HepG2 (cell line): ENCODE data around the gene IL1R1. TPM values are rescaled to one million over a fixed set of nuclear protein-coding genes. Genes with fewer than 3 reads are reported as not detected.

Source experiments
- ATAC-seq: fragments of 200-7000 bp; cut with Tn5 transposase; 3 replicates; pipeline ENCODE4 v1.9.1; 2020; ENCODE audit warnings: mild to moderate bottlenecking, moderate library complexity
- BruUV-seq: library from RNA; stranded (reverse); fragments of 400-500 nt; replicated peaks from 2 replicates; lab custom pipeline; 2021; lab: Mats Ljungman, UMichigan
- CTCF ChIA-PET: fragments of 300-600 bp; formaldehyde crosslinking; extraction: SDS; loops from one replicate; lab custom pipeline; 2021; ENCODE audit warnings: low total read pairs, inconsistent platforms, low intra/inter-chr PET ratio; lab: Yijun Ruan, JAX
- POLR2A ChIA-PET: fragments of 350-600 bp; sonication (Branson Sonifier 250); formaldehyde crosslinking; loops from one replicate; lab custom pipeline; 2020; ENCODE audit warnings: antibody characterized with exemption, inconsistent platforms; lab: Yijun Ruan, JAX
- DNase-seq: peaks from one replicate; pipeline ENCODE4 v3.0.0-alpha.2; 2015; ENCODE audit warnings: low spot score
- FAIRE-seq: peaks from 3 replicates; lab custom pipeline; 2011; peaks lifted over from hg19 to GRCh38; lab: Jason Lieb, UNC
- H2AFZ ChIP-seq: one replicate; pipeline ENCODE4 v1.6.1; 2011; ENCODE audit warnings: low read length, inconsistent platforms
- H3K27ac ChIP-seq: fragments of 300-600 bp; 3 replicates; pipeline ENCODE4 v1.8.0; 2011; ENCODE audit warnings: mixed run types, mild to moderate bottlenecking, mixed read lengths, low read length, inconsistent platforms; ENCODE audit not compliant: insufficient read depth; ENCODE audit errors: extremely low read length
- H3K27me3 ChIP-seq, 2 experiments: fragments of 200-600 bp in 1 of 2; 2 replicates in 1 of 2; 3 replicates in 1 of 2; pipeline versions ENCODE4 v1.6.0 to v1.8.0; 2011; ENCODE audit warnings: low read length in 2 of 2, mild to moderate bottlenecking in 2 of 2, moderate library complexity in 2 of 2, inconsistent platforms in 1 of 2; ENCODE audit not compliant: insufficient read depth in 2 of 2, control insufficient read depth in 1 of 2
- H3K36me3 ChIP-seq, 2 experiments: fragments of 200-600 bp in 1 of 2; replicated peaks in 1 of 2; 2 replicates in 1 of 2; 3 replicates in 1 of 2; pipeline versions ENCODE4 v1.5.1 to v1.8.0; 2011; ENCODE audit warnings: low read length in 2 of 2, inconsistent platforms in 1 of 2; ENCODE audit not compliant: insufficient read depth in 2 of 2, control insufficient read depth in 1 of 2
- H3K4me1 ChIP-seq: 2 replicates; pipeline ENCODE4 v1.5.1; 2012; ENCODE audit warnings: low read length, inconsistent platforms; ENCODE audit not compliant: insufficient read depth
- H3K4me2 ChIP-seq: 2 replicates; pipeline ENCODE4 v1.6.0; 2011; ENCODE audit warnings: low read depth, low read length, inconsistent platforms
- H3K4me3 ChIP-seq, 3 experiments: fragments of 200-600 bp in 1 of 3; sonication (generic), shearing (Covaris generic) in 1 of 3; replicated peaks in 1 of 3; 2 replicates each; pipeline ENCODE4 v1.5.1; 2011 to 2016; ENCODE audit warnings: low read length in 3 of 3, inconsistent platforms in 2 of 3, low read depth in 2 of 3, mild to moderate bottlenecking in 2 of 3, control low read depth in 1 of 3, mixed read lengths in 1 of 3; ENCODE audit not compliant: insufficient read depth in 1 of 3
- H3K79me2 ChIP-seq: one replicate; pipeline ENCODE4 v1.6.1; 2011; ENCODE audit warnings: low read length, inconsistent platforms; ENCODE audit not compliant: insufficient read depth
- H3K9ac ChIP-seq: 2 replicates; pipeline ENCODE4 v1.6.0; 2011; ENCODE audit warnings: mild to moderate bottlenecking, low read depth, low read length, inconsistent platforms; ENCODE audit not compliant: insufficient read depth
- H3K9me3 ChIP-seq: 2 replicates; pipeline ENCODE4 v1.5.1; 2012; ENCODE audit warnings: mild to moderate bottlenecking, low read length
- H4K20me1 ChIP-seq: 2 replicates; pipeline ENCODE4 v1.6.0; 2011; ENCODE audit warnings: inconsistent platforms, mild to moderate bottlenecking, low read length, moderate library complexity; ENCODE audit not compliant: insufficient read depth
- CSRNP1 ChIP-seq: sonication (generic); formaldehyde crosslinking; IDR thresholded peaks from 2 replicates; pipeline ENCODE4 v1.8.1; 2023; ENCODE audit warnings: mild to moderate bottlenecking, missing genetic modification reagents
- ELF4 ChIP-seq: sonication (generic); formaldehyde crosslinking; IDR thresholded peaks from 2 replicates; pipeline ENCODE4 v1.5.0; 2020; ENCODE audit warnings: missing genetic modification reagents, mild to moderate bottlenecking, moderate library complexity, borderline replicate concordance
- HMG20A ChIP-seq: IDR thresholded peaks from 2 replicates; pipeline ENCODE4 v1.6.1; 2016; ENCODE audit warnings: borderline replicate concordance
- NR0B2 ChIP-seq: sonication (generic); formaldehyde crosslinking; IDR thresholded peaks from 2 replicates; pipeline ENCODE4 v1.4.0; 2020; ENCODE audit warnings: mild to moderate bottlenecking, missing genetic modification reagents
- NR2F1 ChIP-seq, 2 experiments: fragments of 450-650 bp in 1 of 2; formaldehyde crosslinking in 1 of 2; IDR thresholded peaks; 2 replicates each; pipeline versions ENCODE4 v1.5.0 to v1.6.1; 2016 to 2020; ENCODE audit warnings: mild to moderate bottlenecking in 1 of 2, missing compliant biosample characterization in 1 of 2, missing genetic modification reagents in 1 of 2, moderate library complexity in 1 of 2
- RARA ChIP-seq: IDR thresholded peaks from 2 replicates; pipeline ENCODE4 v1.6.1; 2016; ENCODE audit warnings: missing genetic modification reagents, missing compliant biosample characterization
- TEAD3 ChIP-seq: optimal IDR thresholded peaks from 2 replicates; pipeline ENCODE3; 2016; ENCODE audit warnings: borderline replicate concordance
- TERF1 ChIP-seq: sonication (generic); formaldehyde crosslinking; IDR thresholded peaks from 2 replicates; pipeline ENCODE4 v1.8.0; 2022; ENCODE audit warnings: mild to moderate bottlenecking, missing genetic modification reagents, moderate library complexity
- TP53 ChIP-seq: sonication (generic); formaldehyde crosslinking; conservative IDR thresholded peaks from 2 replicates; pipeline ENCODE4 v1.4.0; 2020; ENCODE audit warnings: missing genetic modification reagents
- TSC22D2 ChIP-seq: sonication (generic); formaldehyde crosslinking; IDR thresholded peaks from 2 replicates; pipeline ENCODE4 v1.5.1; 2020; ENCODE audit warnings: missing genetic modification reagents, mild to moderate bottlenecking, borderline replicate concordance
- XBP1 ChIP-seq: sonication (generic); formaldehyde crosslinking; IDR thresholded peaks from 2 replicates; pipeline ENCODE4 v1.5.0; 2020; ENCODE audit warnings: missing genetic modification reagents
- ZHX2 ChIP-seq, 2 experiments: sonication (generic) in 1 of 2; formaldehyde crosslinking in 1 of 2; IDR thresholded peaks; 2 replicates each; pipeline versions ENCODE4 v1.6.1 to v1.9.0; 2014 to 2022; ENCODE audit warnings: antibody characterized with exemption in 1 of 2, borderline replicate concordance in 1 of 2, inconsistent platforms in 1 of 2, low read depth in 1 of 2, missing genetic modification reagents in 1 of 2
- ZNF235 ChIP-seq: sonication (generic); formaldehyde crosslinking; IDR thresholded peaks from 2 replicates; pipeline ENCODE4 v1.8.1; 2023; ENCODE audit warnings: mild to moderate bottlenecking, missing genetic modification reagents, borderline replicate concordance
- WGBS: methylation state at CpG from one replicate; pipeline ENCODE4 v1.1.6; 2017; ENCODE audit warnings: low lambda C conversion rate; 5-methylcytosine and 5-hydroxymethylcytosine counted together
- in situ Hi-C: cut with HindIII; loops from 2 replicates; pipeline ENCODE4 v1.10.0; 2017; ENCODE audit warnings: low pct_unique_long_range_greater_than_20kb; ENCODE audit not compliant: extremely low pct_ligation_motif_present
- intact Hi-C: fragments of 100-400 bp; cut with micrococcal nuclease; formaldehyde crosslinking; loops from one replicate; pipeline ENCODE4 v1.10.0; 2022; ENCODE audit not compliant: unreplicated experiment
- polyA plus RNA-seq, 8 experiments: library from polyadenylated mRNA; depleted of rRNA in 3 of 8; stranded (reverse) in 7 of 8; unstranded in 1 of 8; fragments of >200 nt; fragmentation: Illumina TruSeq in 4 of 8; extraction: Trizol in 4 of 8; gene quantifications; 2 replicates each; pipeline versions ENCODE4 v1.2.1 to v1.2.3, GENCODE V29; 2011 to 2016; ENCODE audit warnings: low read depth in 4 of 8, missing spikeins in 1 of 8, mixed read lengths in 1 of 8; ENCODE audit not compliant: insufficient read depth in 1 of 8
- total RNA-seq, 5 experiments: library from RNA; depleted of rRNA; stranded (reverse); fragments of >200 nt; fragmentation: Illumina TruSeq; extraction: Trizol; gene quantifications; 2 replicates each; pipeline ENCODE4 v1.2.3, GENCODE V29; 2016; ENCODE audit warnings: low read depth in 1 of 5

The IL1R1 gene
- total and polyA plus RNA-seq, 2 of the 13 experiments (the other 11 are each of a cell fraction or from before 2014, with no cell fraction given), result 38.0 to 93.1 TPM

- TF ChIP-seq ZHX2 (IDR thresholded peaks at IDR 0.05; ENCODE audit: low read depth) (no peak), ZHX2 (CRISPR knock-in tag; IDR thresholded peaks at IDR 0.05; ENCODE audit: borderline replicate concordance) (no peak), TEAD3 (CRISPR knock-in tag) (no peak)
These were observed 48.9 kb upstream of the IL1R1 start (continued) for GRCh38 chr2:102093662-102094061.

- Histone ChIP-seq H4K20me1 (no peaks in the 10 kb centered on the region), H3K9ac (no peak overlapping the region), H3K4me2 (no peak overlapping the region), H2AFZ (no peak overlapping the region), H3K9me3 (peaks cover 4% of the 10 kb centered on the region; the same call in 1 of the 2 replicates), H3K27ac (no peak overlapping the region), H3K4me3 (no peak overlapping the region), H3K36me3 (no peaks in the 10 kb centered on the region), H3K27me3 (no peaks in the 10 kb centered on the region), H3K4me1 (peaks cover 24% of the 10 kb centered on the region), H3K79me2 (no peaks in the 10 kb centered on the region)
- DNase-seq (peak; percentile 82), FAIRE-seq (no peak), ATAC-seq (peak; percentile 82)
- ChIA-PET POLR2A (interaction anchor here (1.0 to 2.0 kb wide), 2 partner anchors 11 to 13 kb away, joined by 4 to 5 read pairs; no protein-coding TSS in a partner anchor), CTCF (no interaction called here)
- intact Hi-C loops, result no loop called here
- 71% methylated on average over 4 of the region's 4 CpGs for WGBS
- BruUV-seq, result no TSS peak
- in situ Hi-C loops, result no loop called here
- no peak for TF ChIP-seq TP53 (CRISPR knock-in tag)
- TF ChIP-seq HMG20A (CRISPR knock-in tag), result peak; percentile 66; the same call in 1 of the 2 replicates
- no peak for TF ChIP-seq CSRNP1 (CRISPR knock-in tag)
- no peak for TF ChIP-seq TSC22D2 (CRISPR knock-in tag)
- TF ChIP-seq XBP1, result no peak
- TF ChIP-seq NR0B2 (CRISPR knock-in tag), result no peak
- TF ChIP-seq ZNF235 (CRISPR knock-in tag), result no peak
- TF ChIP-seq TERF1 (CRISPR knock-in tag), result no peak
- 0 out of 4 replicates have a peak, but pooled peaks of 1 of the 2 experiments have one; percentile 50 for TF ChIP-seq NR2F1 (CRISPR knock-in tag; IDR thresholded peaks at IDR 0.05)
- TF ChIP-seq RARA (CRISPR knock-in tag), result peak; percentile 35; the same call in 1 of the 2 replicates
- no peak for TF ChIP-seq ELF4 (CRISPR knock-in tag)
These were observed 47.6 kb upstream of the IL1R1 start for GRCh38 chr2:102094917-102095316.
